Thyroid gland (tissue), 4 donors: ENCODE measurements around the gene CLDN20.

Experiments used
- CTCF ChIP-seq, 6 experiments: fragments of 200-600 bp in 3 of 6; fragments of 450-650 bp in 3 of 6; sonication (generic) in 3 of 6; IDR thresholded peaks; one replicate each; pipeline ENCODE4 v1.5.1; 2016 to 2019; ENCODE audit warnings: antibody characterized with exemption in 6 of 6, mild to moderate bottlenecking in 2 of 6, inconsistent platforms in 1 of 6, moderate library complexity in 1 of 6
- POLR2A ChIP-seq, 2 donors: fragments of 450-650 bp; IDR thresholded peaks; one replicate each; pipeline ENCODE4 v1.6.1; 2017; ENCODE audit warnings: antibody characterized with exemption in 2 of 2, mild to moderate bottlenecking in 2 of 2, moderate library complexity in 1 of 2

GRCh38 chr6:155273431-155273830, 9.6 kb downstream of the CLDN20 start:
- no peak for TF ChIP-seq CTCF (IDR thresholded peaks at IDR 0.05)
- no peak for TF ChIP-seq POLR2A (IDR thresholded peaks at IDR 0.05)
